HepG2 (cell line): ENCODE measurements around the gene PIM1. TPM values are rescaled to one million over a fixed set of nuclear protein-coding genes. Genes with fewer than 3 reads are reported as not detected.

Experiments
- ATAC-seq: fragments of 200-7000 bp; cut with Tn5 transposase; 3 replicates; pipeline ENCODE4 v1.9.1; 2020; ENCODE audit warnings: mild to moderate bottlenecking, moderate library complexity
- BruUV-seq: library from RNA; stranded (reverse); fragments of 400-500 nt; replicated peaks from 2 replicates; lab custom pipeline; 2021; lab: Mats Ljungman, UMichigan
- CTCF ChIA-PET: fragments of 300-600 bp; formaldehyde crosslinking; extraction: SDS; loops from one replicate; lab custom pipeline; 2021; ENCODE audit warnings: low total read pairs, inconsistent platforms, low intra/inter-chr PET ratio; lab: Yijun Ruan, JAX
- POLR2A ChIA-PET: fragments of 350-600 bp; sonication (Branson Sonifier 250); formaldehyde crosslinking; loops from one replicate; lab custom pipeline; 2020; ENCODE audit warnings: antibody characterized with exemption, inconsistent platforms; lab: Yijun Ruan, JAX
- DNase-seq: peaks from one replicate; pipeline ENCODE4 v3.0.0-alpha.2; 2015; ENCODE audit warnings: low spot score
- FAIRE-seq: peaks from 3 replicates; lab custom pipeline; 2011; peaks lifted over from hg19 to GRCh38; lab: Jason Lieb, UNC
- H2AFZ ChIP-seq: one replicate; pipeline ENCODE4 v1.6.1; 2011; ENCODE audit warnings: low read length, inconsistent platforms
- H3K27ac ChIP-seq: fragments of 300-600 bp; 3 replicates; pipeline ENCODE4 v1.8.0; 2011; ENCODE audit warnings: mixed run types, mild to moderate bottlenecking, mixed read lengths, low read length, inconsistent platforms; ENCODE audit not compliant: insufficient read depth; ENCODE audit errors: extremely low read length
- H3K27me3 ChIP-seq, 2 experiments: fragments of 200-600 bp in 1 of 2; 2 replicates in 1 of 2; 3 replicates in 1 of 2; pipeline versions ENCODE4 v1.6.0 to v1.8.0; 2011; ENCODE audit warnings: low read length in 2 of 2, mild to moderate bottlenecking in 2 of 2, moderate library complexity in 2 of 2, inconsistent platforms in 1 of 2; ENCODE audit not compliant: insufficient read depth in 2 of 2, control insufficient read depth in 1 of 2
- H3K36me3 ChIP-seq, 2 experiments: fragments of 200-600 bp in 1 of 2; replicated peaks in 1 of 2; 2 replicates in 1 of 2; 3 replicates in 1 of 2; pipeline versions ENCODE4 v1.5.1 to v1.8.0; 2011; ENCODE audit warnings: low read length in 2 of 2, inconsistent platforms in 1 of 2; ENCODE audit not compliant: insufficient read depth in 2 of 2, control insufficient read depth in 1 of 2
- H3K4me1 ChIP-seq: 2 replicates; pipeline ENCODE4 v1.5.1; 2012; ENCODE audit warnings: low read length, inconsistent platforms; ENCODE audit not compliant: insufficient read depth
- H3K4me2 ChIP-seq: 2 replicates; pipeline ENCODE4 v1.6.0; 2011; ENCODE audit warnings: low read depth, low read length, inconsistent platforms
- H3K4me3 ChIP-seq, 3 experiments: fragments of 200-600 bp in 1 of 3; sonication (generic), shearing (Covaris generic) in 1 of 3; replicated peaks in 1 of 3; 2 replicates each; pipeline ENCODE4 v1.5.1; 2011 to 2016; ENCODE audit warnings: low read length in 3 of 3, inconsistent platforms in 2 of 3, low read depth in 2 of 3, mild to moderate bottlenecking in 2 of 3, control low read depth in 1 of 3, mixed read lengths in 1 of 3; ENCODE audit not compliant: insufficient read depth in 1 of 3
- H3K79me2 ChIP-seq: one replicate; pipeline ENCODE4 v1.6.1; 2011; ENCODE audit warnings: low read length, inconsistent platforms; ENCODE audit not compliant: insufficient read depth
- H3K9ac ChIP-seq: 2 replicates; pipeline ENCODE4 v1.6.0; 2011; ENCODE audit warnings: mild to moderate bottlenecking, low read depth, low read length, inconsistent platforms; ENCODE audit not compliant: insufficient read depth
- H3K9me3 ChIP-seq: 2 replicates; pipeline ENCODE4 v1.5.1; 2012; ENCODE audit warnings: mild to moderate bottlenecking, low read length
- H4K20me1 ChIP-seq: 2 replicates; pipeline ENCODE4 v1.6.0; 2011; ENCODE audit warnings: inconsistent platforms, mild to moderate bottlenecking, low read length, moderate library complexity; ENCODE audit not compliant: insufficient read depth
- ATM ChIP-seq: fragments of 450-650 bp; IDR thresholded peaks from 2 replicates; pipeline ENCODE4 v1.7.1; 2017; ENCODE audit warnings: mild to moderate bottlenecking, borderline replicate concordance
- HDAC2 ChIP-seq: sonication (generic); formaldehyde crosslinking; IDR thresholded peaks from 2 replicates; pipeline ENCODE4 v1.4.0; 2020; ENCODE audit warnings: missing genetic modification reagents
- HMG20B ChIP-seq: conservative IDR thresholded peaks from 2 replicates; pipeline ENCODE4 v1.6.1; 2016; ENCODE audit warnings: missing genetic modification reagents, missing compliant biosample characterization
- KDM1A ChIP-seq: IDR thresholded peaks from 2 replicates; pipeline ENCODE4 v1.6.1; 2016; ENCODE audit warnings: missing compliant biosample characterization
- KDM3A ChIP-seq: IDR thresholded peaks from 2 replicates; pipeline ENCODE4 v1.6.1; 2018; ENCODE audit warnings: low read depth, missing compliant biosample characterization
- KLF11 ChIP-seq: IDR thresholded peaks from 2 replicates; pipeline ENCODE4 v1.6.1; 2016; ENCODE audit warnings: missing compliant biosample characterization
- RBFOX2 ChIP-seq: fragments of 200-400 bp; formaldehyde crosslinking; IDR thresholded peaks from 2 replicates; pipeline ENCODE4 v1.6.1; 2017; ENCODE audit warnings: low read depth, mild to moderate bottlenecking, low read length
- RCOR2 ChIP-seq: IDR thresholded peaks from 2 replicates; pipeline ENCODE4 v1.6.1; 2016; ENCODE audit warnings: missing biosample characterization, missing genetic modification reagents
- ZNF251 ChIP-seq: sonication (generic); formaldehyde crosslinking; IDR thresholded peaks from 2 replicates; pipeline ENCODE4 v1.9.0; 2021; ENCODE audit warnings: mild to moderate bottlenecking, missing genetic modification reagents
- ZNF256 ChIP-seq: sonication (generic); formaldehyde crosslinking; conservative IDR thresholded peaks from 2 replicates; pipeline ENCODE4 v1.4.0; 2020; ENCODE audit warnings: missing genetic modification reagents
- ZNF383 ChIP-seq: sonication (generic); formaldehyde crosslinking; IDR thresholded peaks from 2 replicates; pipeline ENCODE4 v1.4.0; 2020; ENCODE audit warnings: missing genetic modification reagents, mild to moderate bottlenecking, borderline replicate concordance
- ZNF441 ChIP-seq: sonication (generic); formaldehyde crosslinking; IDR thresholded peaks from 2 replicates; pipeline ENCODE4 v1.7.0; 2021; ENCODE audit warnings: missing genetic modification reagents, borderline replicate concordance
- ZNF512 ChIP-seq: sonication (generic); formaldehyde crosslinking; IDR thresholded peaks from 2 replicates; pipeline ENCODE4 v1.4.0; 2020; ENCODE audit warnings: mild to moderate bottlenecking, missing genetic modification reagents
- ZNF703 ChIP-seq: sonication (generic); formaldehyde crosslinking; IDR thresholded peaks from 2 replicates; pipeline ENCODE4 v1.5.1; 2020; ENCODE audit warnings: missing genetic modification reagents, mild to moderate bottlenecking, moderate library complexity, borderline replicate concordance
- WGBS: methylation state at CpG from one replicate; pipeline ENCODE4 v1.1.6; 2017; ENCODE audit warnings: low lambda C conversion rate; 5-methylcytosine and 5-hydroxymethylcytosine counted together
- in situ Hi-C: cut with HindIII; loops from 2 replicates; pipeline ENCODE4 v1.10.0; 2017; ENCODE audit warnings: low pct_unique_long_range_greater_than_20kb; ENCODE audit not compliant: extremely low pct_ligation_motif_present
- intact Hi-C: fragments of 100-400 bp; cut with micrococcal nuclease; formaldehyde crosslinking; loops from one replicate; pipeline ENCODE4 v1.10.0; 2022; ENCODE audit not compliant: unreplicated experiment
- polyA plus RNA-seq, 8 experiments: library from polyadenylated mRNA; depleted of rRNA in 3 of 8; stranded (reverse) in 7 of 8; unstranded in 1 of 8; fragments of >200 nt; fragmentation: Illumina TruSeq in 4 of 8; extraction: Trizol in 4 of 8; gene quantifications; 2 replicates each; pipeline versions ENCODE4 v1.2.1 to v1.2.3, GENCODE V29; 2011 to 2016; ENCODE audit warnings: low read depth in 4 of 8, missing spikeins in 1 of 8, mixed read lengths in 1 of 8; ENCODE audit not compliant: insufficient read depth in 1 of 8
- total RNA-seq, 5 experiments: library from RNA; depleted of rRNA; stranded (reverse); fragments of >200 nt; fragmentation: Illumina TruSeq; extraction: Trizol; gene quantifications; 2 replicates each; pipeline ENCODE4 v1.2.3, GENCODE V29; 2016; ENCODE audit warnings: low read depth in 1 of 5
- TF ChIP-seq, protein P1 (sequence below): IDR thresholded peaks from 2 replicates; pipeline ENCODE4 v1.6.1; 2016
- TF ChIP-seq, protein P2 (sequence below): sonication (generic); formaldehyde crosslinking; IDR thresholded peaks from 2 replicates; pipeline ENCODE4 v1.4.0; 2020; ENCODE audit warnings: mild to moderate bottlenecking, missing genetic modification reagents
- TF ChIP-seq, protein P3 (sequence below): sonication (generic); formaldehyde crosslinking; IDR thresholded peaks from 2 replicates; pipeline ENCODE4 v1.5.0; 2020; ENCODE audit warnings: mild to moderate bottlenecking, missing genetic modification reagents

PIM1 gene
- total and polyA plus RNA-seq, 2 of the 13 experiments (the other 11 are each of a cell fraction or from before 2014, with no cell fraction given) = 29.4 to 117 TPM

- peak overlapping the region; percentile 98 to 100 (median 99) for H3K4me3 ChIP-seq
- CTCF ChIA-PET = interaction anchor here (2.1 to 2.8 kb wide), 3 partner anchors 34 to 155 kb away, joined by 7 to 72 read pairs (median 41); no protein-coding TSS in a partner anchor
- in situ Hi-C loops = loop anchor here (5.0 to 10.0 kb wide), 3 partner anchors 41 to 149 kb away; no protein-coding TSS in a partner anchor
- TF ChIP-seq ZNF256 (no peak), ZNF441 (CRISPR knock-in tag) (no peak), ZNF251 (CRISPR knock-in tag) (no peak), HDAC2 (CRISPR knock-in tag) (no peak), KDM1A (CRISPR knock-in tag) (no peak), ATM (no peak), KLF11 (CRISPR knock-in tag) (no peak; the same call in 1 of the 2 replicates), ZNF512 (CRISPR knock-in tag) (no peak), ZNF383 (CRISPR knock-in tag) (no peak), RBFOX2 (peak; percentile 66), ZNF703 (CRISPR knock-in tag) (no peak), RCOR2 (no peak), KDM3A (CRISPR knock-in tag) (no peak), HMG20B (CRISPR knock-in tag) (no peak)
- TF ChIP-seq, protein P1, sequence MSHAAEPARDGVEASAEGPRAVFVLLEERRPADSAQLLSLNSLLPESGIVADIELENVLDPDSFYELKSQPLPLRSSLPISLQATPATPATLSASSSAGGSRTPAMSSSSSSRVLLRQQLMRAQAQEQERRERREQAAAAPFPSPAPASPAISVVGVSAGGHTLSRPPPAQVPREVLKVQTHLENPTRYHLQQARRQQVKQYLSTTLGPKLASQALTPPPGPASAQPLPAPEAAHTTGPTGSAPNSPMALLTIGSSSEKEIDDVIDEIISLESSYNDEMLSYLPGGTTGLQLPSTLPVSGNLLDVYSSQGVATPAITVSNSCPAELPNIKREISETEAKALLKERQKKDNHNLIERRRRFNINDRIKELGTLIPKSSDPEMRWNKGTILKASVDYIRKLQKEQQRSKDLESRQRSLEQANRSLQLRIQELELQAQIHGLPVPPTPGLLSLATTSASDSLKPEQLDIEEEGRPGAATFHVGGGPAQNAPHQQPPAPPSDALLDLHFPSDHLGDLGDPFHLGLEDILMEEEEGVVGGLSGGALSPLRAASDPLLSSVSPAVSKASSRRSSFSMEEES (CRISPR knock-in tag) = no peak
- TF ChIP-seq, protein P2, sequence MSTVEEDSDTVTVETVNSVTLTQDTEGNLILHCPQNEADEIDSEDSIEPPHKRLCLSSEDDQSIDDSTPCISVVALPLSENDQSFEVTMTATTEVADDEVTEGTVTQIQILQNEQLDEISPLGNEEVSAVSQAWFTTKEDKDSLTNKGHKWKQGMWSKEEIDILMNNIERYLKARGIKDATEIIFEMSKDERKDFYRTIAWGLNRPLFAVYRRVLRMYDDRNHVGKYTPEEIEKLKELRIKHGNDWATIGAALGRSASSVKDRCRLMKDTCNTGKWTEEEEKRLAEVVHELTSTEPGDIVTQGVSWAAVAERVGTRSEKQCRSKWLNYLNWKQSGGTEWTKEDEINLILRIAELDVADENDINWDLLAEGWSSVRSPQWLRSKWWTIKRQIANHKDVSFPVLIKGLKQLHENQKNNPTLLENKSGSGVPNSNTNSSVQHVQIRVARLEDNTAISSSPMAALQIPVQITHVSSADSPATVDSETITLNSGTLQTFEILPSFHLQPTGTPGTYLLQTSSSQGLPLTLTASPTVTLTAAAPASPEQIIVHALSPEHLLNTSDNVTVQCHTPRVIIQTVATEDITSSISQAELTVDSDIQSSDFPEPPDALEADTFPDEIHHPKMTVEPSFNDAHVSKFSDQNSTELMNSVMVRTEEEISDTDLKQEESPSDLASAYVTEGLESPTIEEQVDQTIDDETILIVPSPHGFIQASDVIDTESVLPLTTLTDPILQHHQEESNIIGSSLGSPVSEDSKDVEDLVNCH (CRISPR knock-in tag) = no peak
- TF ChIP-seq, protein P3, sequence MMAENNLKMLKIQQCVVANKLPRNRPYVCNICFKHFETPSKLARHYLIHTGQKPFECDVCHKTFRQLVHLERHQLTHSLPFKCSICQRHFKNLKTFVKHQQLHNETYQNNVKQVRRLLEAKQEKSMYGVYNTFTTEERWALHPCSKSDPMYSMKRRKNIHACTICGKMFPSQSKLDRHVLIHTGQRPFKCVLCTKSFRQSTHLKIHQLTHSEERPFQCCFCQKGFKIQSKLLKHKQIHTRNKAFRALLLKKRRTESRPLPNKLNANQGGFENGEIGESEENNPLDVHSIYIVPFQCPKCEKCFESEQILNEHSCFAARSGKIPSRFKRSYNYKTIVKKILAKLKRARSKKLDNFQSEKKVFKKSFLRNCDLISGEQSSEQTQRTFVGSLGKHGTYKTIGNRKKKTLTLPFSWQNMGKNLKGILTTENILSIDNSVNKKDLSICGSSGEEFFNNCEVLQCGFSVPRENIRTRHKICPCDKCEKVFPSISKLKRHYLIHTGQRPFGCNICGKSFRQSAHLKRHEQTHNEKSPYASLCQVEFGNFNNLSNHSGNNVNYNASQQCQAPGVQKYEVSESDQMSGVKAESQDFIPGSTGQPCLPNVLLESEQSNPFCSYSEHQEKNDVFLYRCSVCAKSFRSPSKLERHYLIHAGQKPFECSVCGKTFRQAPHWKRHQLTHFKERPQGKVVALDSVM = no peak
Observed at GRCh38 chr6:37173493-37174195, 3.7 kb downstream of the PIM1 start.

More at GRCh38 chr6:37173493-37174195, 3.7 kb downstream of the PIM1 start:
- Histone ChIP-seq H3K9me3 (no peaks in the 10 kb centered on the region), H3K27ac (no peak overlapping the region), H3K36me3 (peaks cover 21 to 42% of the 10 kb centered on the region in 2 experiments), H3K4me1 (peaks cover 31% of the 10 kb centered on the region), H3K4me2 (peak overlapping the region; percentile 99), H3K79me2 (peaks cover 43% of the 10 kb centered on the region), H3K27me3 (no peaks in the 10 kb centered on the region; a peak in 1 of 5 replicates), H4K20me1 (peaks cover 53% of the 10 kb centered on the region), H3K9ac (peak overlapping the region; percentile 98; the same call in 1 of the 2 replicates), H2AFZ (no peak overlapping the region)
- WGBS = 93% methylated on average over 9 of the region's 9 CpGs
- BruUV-seq = no TSS peak
- no peak for FAIRE-seq
- ATAC-seq = no peak
- POLR2A ChIA-PET = interaction anchor here (1.2 to 10.3 kb wide), 8 partner anchors 29 to 122 kb away, joined by 3 to 234 read pairs (median 111); no protein-coding TSS in a partner anchor
- DNase-seq = no peak
- intact Hi-C loops = no loop called here
